Vagina (tissue), 2 donors: ENCODE results near the gene FSTL4. TPM values are rescaled to one million over a fixed set of nuclear protein-coding genes. Genes with fewer than 3 reads are reported as not detected.

Experiments
- DNase-seq, 2 donors: peaks; one replicate each; pipeline ENCODE4 v3.0.0-alpha.2; 2017; ENCODE audit errors: extremely low spot score in 2 of 2
- H3K27ac ChIP-seq: fragments of 200-600 bp; sonication (generic); one replicate; pipeline ENCODE4 v1.5.1; 2019
- H3K27me3 ChIP-seq: fragments of 200-600 bp; sonication (generic); one replicate; pipeline ENCODE4 v1.5.1; 2019
- H3K36me3 ChIP-seq, 2 donors: fragments of 200-600 bp; sonication (generic); one replicate each; pipeline ENCODE4 v1.5.1; 2017 to 2019
- H3K4me1 ChIP-seq: fragments of 200-600 bp; sonication (generic); one replicate; pipeline ENCODE4 v1.5.1; 2019
- H3K4me3 ChIP-seq, 2 donors: fragments of 200-600 bp; sonication (generic); 1 replicate in 1 of 2; 2 replicates in 1 of 2; pipeline ENCODE4 v1.5.1; 2016 to 2019
- H3K9me3 ChIP-seq: fragments of 200-600 bp; sonication (generic); one replicate; pipeline ENCODE4 v1.5.1; 2019
- CTCF ChIP-seq, 3 experiments: fragments of 450-650 bp in 2 of 3; fragments of 200-600 bp in 1 of 3; sonication (generic) in 1 of 3; IDR thresholded peaks; one replicate each; pipeline ENCODE4 v1.5.1; 2017 to 2019; ENCODE audit warnings: antibody characterized with exemption in 3 of 3, mild to moderate bottlenecking in 2 of 3, moderate library complexity in 2 of 3
- POLR2A ChIP-seq, 2 donors: fragments of 450-650 bp; IDR thresholded peaks; one replicate each; pipeline ENCODE4 v1.6.1; 2017; ENCODE audit warnings: antibody characterized with exemption in 2 of 2, mild to moderate bottlenecking in 2 of 2, moderate library complexity in 2 of 2
- POLR2AphosphoS5 ChIP-seq, 2 donors: sonication (generic); formaldehyde crosslinking; IDR thresholded peaks; one replicate each; pipeline ENCODE4 v1.9.0; 2017; ENCODE audit warnings: antibody characterized with exemption in 2 of 2, mild to moderate bottlenecking in 2 of 2, low read depth in 1 of 2; ENCODE audit not compliant: insufficient read depth in 1 of 2
- intact Hi-C: fragments of 100-400 bp; cut with DNase I; formaldehyde crosslinking; loops from one replicate; pipeline ENCODE4 v1.15.1; 2023
- total RNA-seq: library from RNA; depleted of rRNA; stranded (reverse); fragments of >200 nt; gene quantifications from one replicate; pipeline ENCODE4 v1.2.3, GENCODE V29; 2016

Gene FSTL4
- total RNA-seq, 1 donor from 2014 or later = 3.7 TPM

- Histone ChIP-seq H3K27ac (no peak overlapping the region), H3K4me1 (peaks cover 40% of the 10 kb centered on the region), H3K4me3 (no peak overlapping the region), H3K9me3 (no peaks in the 10 kb centered on the region), H3K27me3 (no peaks in the 10 kb centered on the region), H3K36me3 (no peaks in the 10 kb centered on the region)
- peak; percentile 58 to 64 for DNase-seq
- TF ChIP-seq POLR2AphosphoS5 (IDR thresholded peaks at IDR 0.05; ENCODE audit: insufficient read depth in 1 of 2, low read depth in 1 of 2) (no peak), POLR2A (IDR thresholded peaks at IDR 0.05) (no peak), CTCF (IDR thresholded peaks at IDR 0.05) (no peak)
- intact Hi-C loops = no loop called here
Measured at GRCh38 chr5:133368916-133369783, 243.2 kb downstream of the FSTL4 start.

DNA sequence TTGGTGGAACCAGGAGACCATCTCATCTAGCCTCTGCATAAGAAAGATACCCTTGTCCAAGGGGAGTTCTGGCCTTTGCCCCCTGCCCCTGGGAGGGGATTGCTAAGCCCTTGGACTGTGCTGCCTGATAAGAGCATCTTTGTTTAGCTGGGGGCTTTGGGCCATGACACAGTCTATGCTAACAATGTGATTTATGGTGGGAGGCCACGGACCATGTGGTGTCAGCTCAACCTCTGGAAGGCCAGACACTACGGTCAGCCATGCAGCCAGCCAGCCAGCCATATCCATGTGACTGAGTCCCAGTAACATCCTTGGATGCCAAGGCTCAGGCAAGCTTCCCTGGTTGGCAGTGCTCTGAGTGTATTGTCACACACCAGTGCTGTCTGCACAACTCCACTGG is 244.4 kb downstream of the FSTL4 start:
- Histone ChIP-seq H3K4me3 (no peak overlapping the region), H3K9me3 (no peaks in the 10 kb centered on the region), H3K4me1 (peaks cover 40% of the 10 kb centered on the region), H3K27ac (no peak overlapping the region), H3K27me3 (no peaks in the 10 kb centered on the region), H3K36me3 (no peaks in the 10 kb centered on the region)
- no peak for TF ChIP-seq CTCF (IDR thresholded peaks at IDR 0.05)
- intact Hi-C loops = no loop called here
- peak; percentile 64 to 74 for DNase-seq

DNA sequence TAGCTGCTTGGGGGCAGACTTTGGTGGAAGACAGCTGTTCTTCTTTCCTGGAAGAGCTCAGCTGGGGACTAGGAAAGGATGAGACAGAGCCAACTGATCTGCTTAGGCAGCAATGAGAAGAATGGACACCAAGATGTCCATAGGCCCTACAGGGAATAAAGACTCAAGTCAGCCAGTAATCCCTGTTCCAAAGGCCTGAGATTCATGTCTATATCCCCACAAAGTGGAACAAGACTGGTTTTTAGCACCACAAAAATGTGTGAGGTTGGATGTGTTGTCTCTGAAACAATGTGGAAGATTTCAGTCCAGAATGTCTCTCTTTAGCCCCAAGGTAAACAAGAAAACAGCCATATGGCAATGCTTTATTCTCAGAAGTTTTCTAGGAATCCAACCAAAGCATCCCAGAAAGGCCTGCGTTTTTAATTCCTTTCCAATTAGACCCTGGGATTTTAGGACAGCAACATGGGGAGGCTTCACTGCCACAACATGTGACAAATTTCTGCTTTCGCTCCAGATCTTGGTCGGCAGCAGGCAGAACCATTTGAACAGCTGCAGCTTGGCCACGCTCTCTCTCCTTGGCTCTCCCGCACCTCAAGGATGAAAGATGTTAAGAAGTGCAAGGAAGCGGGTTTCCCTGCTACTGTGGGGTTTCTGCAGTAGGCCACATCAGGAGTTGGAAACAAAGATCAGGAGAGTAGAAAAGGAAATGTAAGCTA is 245.1 kb downstream of the FSTL4 start:
- DNase-seq = peak in 1 of 2 donors; percentile 31
- H3K27ac ChIP-seq = no peak overlapping the region
- intact Hi-C loops = no loop called here
- peaks cover 40% of the 10 kb centered on the region for H3K4me1 ChIP-seq
- TF ChIP-seq CTCF (IDR thresholded peaks at IDR 0.05) (no peak), POLR2A (IDR thresholded peaks at IDR 0.05) (no peak), POLR2AphosphoS5 (IDR thresholded peaks at IDR 0.05; ENCODE audit: insufficient read depth in 1 of 2, low read depth in 1 of 2) (no peak)
- no peaks in the 10 kb centered on the region for H3K36me3 ChIP-seq
- H3K27me3 ChIP-seq = no peaks in the 10 kb centered on the region
- H3K9me3 ChIP-seq = no peaks in the 10 kb centered on the region
- no peak overlapping the region for H3K4me3 ChIP-seq

GRCh38 chr5:133366438-133366837 is 245.9 kb downstream of the FSTL4 start:
- TF ChIP-seq CTCF (IDR thresholded peaks at IDR 0.05) = no peak
- intact Hi-C loops = no loop called here
- no peaks in the 10 kb centered on the region for H3K27me3 ChIP-seq
- no peaks in the 10 kb centered on the region for H3K36me3 ChIP-seq
- no peaks in the 10 kb centered on the region for H3K9me3 ChIP-seq
- H3K4me3 ChIP-seq = no peak overlapping the region
- DNase-seq = no peak
- H3K4me1 ChIP-seq = peaks cover 34% of the 10 kb centered on the region
- no peak overlapping the region for H3K27ac ChIP-seq

- Histone ChIP-seq H3K27ac (no peak overlapping the region), H3K27me3 (no peaks in the 10 kb centered on the region), H3K9me3 (no peaks in the 10 kb centered on the region), H3K4me3 (no peak overlapping the region), H3K4me1 (peaks cover 27% of the 10 kb centered on the region), H3K36me3 (no peaks in the 10 kb centered on the region)
- intact Hi-C loops = no loop called here
- peak; percentile 52 to 78 for DNase-seq
- TF ChIP-seq CTCF (IDR thresholded peaks at IDR 0.05) (no peak), POLR2A (IDR thresholded peaks at IDR 0.05) (no peak), POLR2AphosphoS5 (IDR thresholded peaks at IDR 0.05; ENCODE audit: insufficient read depth in 1 of 2, low read depth in 1 of 2) (no peak)
Measured at GRCh38 chr5:133365738-133366137, 246.6 kb downstream of the FSTL4 start.
